NCI-H1694 treated with DMSO at 0.1 percent for 48 hours (cell line): Measurements from ENCODE around the gene SH2D7.
"Not testable (repeated sequence)": the region's sequence is repeated elsewhere in the genome, so short reads cannot be mapped to it uniquely, and the experiment has no call there.

Source experiments
- DNase-seq: peaks from one replicate; lab custom pipeline; 2025; lab: John Stamatoyannopoulos, UW

SH2D7 gene

GRCh38 chr15:78142332-78142731 lies 50.0 kb downstream of the SH2D7 start:
- DNase-seq: no peak

GRCh38 chr15:78146425-78147154 lies 54.2 kb downstream of the SH2D7 start:
- DNase-seq: no peak

- no peak for DNase-seq
These were observed 55.2 kb downstream of the SH2D7 start for GRCh38 chr15:78147566-78147965.

GRCh38 chr15:78148392-78149067 lies 56.2 kb downstream of the SH2D7 start:
- DNase-seq: no peak

GRCh38 chr15:78149068-78149804 lies 56.9 kb downstream of the SH2D7 start, which contains the start of gene IDH3A:
TSS of gene IDH3A (plus strand) at chr15:78149362. CDS start at chr15:78149404, 42 bp downstream.
- peak; percentile 91 for DNase-seq

- DNase-seq: no peak
These were observed 57.7 kb downstream of the SH2D7 start for GRCh38 chr15:78149805-78150751.

- not testable (repeated sequence) for DNase-seq
These were observed 58.7 kb downstream of the SH2D7 start for GRCh38 chr15:78151075-78151474.
